Neural cell (in vitro differentiated cells): ENCODE data around the gene DEUP1.

Experiments used
- CTCF ChIP-seq: fragments of 450-650 bp; IDR thresholded peaks from 2 replicates; pipeline ENCODE4 v1.5.1; 2014; ENCODE audit warnings: antibody characterized with exemption, mild to moderate bottlenecking, moderate library complexity; ENCODE audit not compliant: poor library complexity, severe bottlenecking
- RAD21 ChIP-seq: fragments of 450-650 bp; conservative IDR thresholded peaks from 2 replicates; pipeline ENCODE4 v1.6.1; 2014; ENCODE audit warnings: antibody characterized with exemption, mild to moderate bottlenecking, moderate library complexity
- TAF1 ChIP-seq: IDR thresholded peaks from 2 replicates; pipeline ENCODE4 v1.6.1; 2012; ENCODE audit warnings: low read depth

- TF ChIP-seq CTCF, result no peak
- no peak for TF ChIP-seq TAF1
- no peak for TF ChIP-seq RAD21
Observed at GRCh38 chr11:93350835-93351234, 20.3 kb downstream of the DEUP1 start.
